Omental fat pad (tissue), 4 donors: ENCODE data around the gene PRDM5. TPM values are rescaled to one million over a fixed set of nuclear protein-coding genes. Genes with fewer than 3 reads are reported as not detected.
A peak's percentile ranks its signal among the peaks of the same experiment; 100 is the strongest.

Source experiments
- ATAC-seq: fragments of 150-250 bp; one replicate; pipeline ENCODE4 v1.9.1; 2016; ENCODE audit warnings: mild to moderate bottlenecking, moderate library complexity; ENCODE audit not compliant: low FRiP score
- DNase-seq: peaks from one replicate; pipeline ENCODE4 v3.0.0-alpha.2; 2019; ENCODE audit warnings: low spot score
- total RNA-seq, 4 donors: library from RNA; depleted of rRNA; stranded (reverse); fragments of >200 nt; gene quantifications; one replicate each; pipeline ENCODE4 v1.1.0, GENCODE V29; 2016
- TF ChIP-seq, protein P1 (sequence below), 3 donors: fragments of 450-650 bp; IDR thresholded peaks; one replicate each; pipeline ENCODE4 v1.5.1; 2016 to 2017; ENCODE audit warnings: antibody characterized with exemption in 3 of 3, mild to moderate bottlenecking in 3 of 3, moderate library complexity in 2 of 3

The PRDM5 gene
- total RNA-seq, 4 donors from 2014 or later = 6.0 to 18.8 (median 12.0) TPM

DNA sequence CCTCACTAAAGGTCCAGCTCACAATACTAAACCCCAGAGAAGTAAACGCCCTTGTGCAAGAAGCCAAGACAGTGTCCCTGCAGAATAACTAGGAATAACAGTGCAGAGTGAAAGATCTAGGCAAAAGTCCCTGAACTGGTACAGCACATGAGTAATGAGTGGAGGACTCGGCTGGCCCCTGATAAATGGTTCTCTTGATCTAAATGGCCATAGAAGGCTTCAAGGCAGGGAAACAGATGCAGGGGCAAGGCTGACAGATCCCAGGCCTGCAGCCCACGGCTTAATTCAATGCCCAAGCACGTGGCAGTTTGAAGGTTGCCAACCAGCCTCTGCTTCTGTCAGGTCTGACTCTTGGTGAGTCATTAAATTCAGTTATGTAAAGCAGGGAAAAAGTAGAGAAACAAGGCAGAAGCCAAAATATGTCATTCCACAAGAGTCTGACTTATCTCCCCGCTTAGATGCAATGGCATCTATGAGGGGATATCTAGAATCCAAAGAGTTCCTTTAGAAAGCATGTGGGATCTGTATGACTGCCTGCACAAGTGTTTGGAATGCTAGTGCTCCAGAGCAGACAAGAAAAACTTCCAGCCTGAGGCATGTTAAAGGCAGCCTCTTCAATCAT is 121.3 kb downstream of the PRDM5 start:
- ATAC-seq = peak; percentile 95
- DNase-seq = no peak
- TF ChIP-seq, protein P1, sequence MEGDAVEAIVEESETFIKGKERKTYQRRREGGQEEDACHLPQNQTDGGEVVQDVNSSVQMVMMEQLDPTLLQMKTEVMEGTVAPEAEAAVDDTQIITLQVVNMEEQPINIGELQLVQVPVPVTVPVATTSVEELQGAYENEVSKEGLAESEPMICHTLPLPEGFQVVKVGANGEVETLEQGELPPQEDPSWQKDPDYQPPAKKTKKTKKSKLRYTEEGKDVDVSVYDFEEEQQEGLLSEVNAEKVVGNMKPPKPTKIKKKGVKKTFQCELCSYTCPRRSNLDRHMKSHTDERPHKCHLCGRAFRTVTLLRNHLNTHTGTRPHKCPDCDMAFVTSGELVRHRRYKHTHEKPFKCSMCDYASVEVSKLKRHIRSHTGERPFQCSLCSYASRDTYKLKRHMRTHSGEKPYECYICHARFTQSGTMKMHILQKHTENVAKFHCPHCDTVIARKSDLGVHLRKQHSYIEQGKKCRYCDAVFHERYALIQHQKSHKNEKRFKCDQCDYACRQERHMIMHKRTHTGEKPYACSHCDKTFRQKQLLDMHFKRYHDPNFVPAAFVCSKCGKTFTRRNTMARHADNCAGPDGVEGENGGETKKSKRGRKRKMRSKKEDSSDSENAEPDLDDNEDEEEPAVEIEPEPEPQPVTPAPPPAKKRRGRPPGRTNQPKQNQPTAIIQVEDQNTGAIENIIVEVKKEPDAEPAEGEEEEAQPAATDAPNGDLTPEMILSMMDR (IDR thresholded peaks at IDR 0.05) = no peak

DNA sequence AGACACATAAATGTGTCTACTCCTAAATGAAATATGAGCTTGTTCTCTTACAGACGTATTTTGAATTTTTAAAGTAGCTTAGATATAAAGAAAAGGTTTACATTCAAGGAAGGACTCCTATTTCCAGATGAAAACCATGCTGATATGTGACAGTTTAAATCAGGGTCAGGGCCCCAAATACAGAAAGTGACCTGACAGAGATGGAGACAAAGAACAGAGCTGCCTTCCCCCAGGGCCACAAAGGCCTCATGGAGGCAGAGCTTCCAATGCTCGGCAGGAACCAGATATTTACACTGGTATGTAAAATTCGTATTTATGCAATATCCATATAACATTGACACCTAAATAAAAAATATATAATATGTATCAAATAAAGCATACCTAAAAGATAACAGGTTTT is 124.0 kb downstream of the PRDM5 start:
- ATAC-seq (no peak), DNase-seq (no peak)
- TF ChIP-seq, protein P1 (IDR thresholded peaks at IDR 0.05) = no peak

DNA sequence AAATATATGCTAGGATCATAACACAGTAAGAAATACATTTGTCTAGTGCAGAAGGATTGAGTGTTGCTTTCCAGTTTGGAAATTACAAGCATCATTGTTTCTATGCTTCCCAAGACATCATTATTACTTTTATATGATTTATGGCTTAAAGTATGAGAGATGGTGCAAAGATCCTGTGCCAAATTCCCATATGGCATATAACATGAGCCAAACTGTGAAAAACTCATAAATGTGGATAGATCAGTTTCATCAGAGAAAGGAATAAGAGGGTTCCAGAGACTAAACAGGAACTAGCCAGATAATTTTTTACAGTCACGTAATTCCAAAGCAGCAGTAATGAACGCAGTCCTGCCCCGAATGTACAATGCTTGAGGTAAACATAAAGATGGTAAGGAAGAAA is 126.3 kb downstream of the PRDM5 start:
- TF ChIP-seq, protein P1 (IDR thresholded peaks at IDR 0.05) = no peak
- ATAC-seq = no peak

DNA sequence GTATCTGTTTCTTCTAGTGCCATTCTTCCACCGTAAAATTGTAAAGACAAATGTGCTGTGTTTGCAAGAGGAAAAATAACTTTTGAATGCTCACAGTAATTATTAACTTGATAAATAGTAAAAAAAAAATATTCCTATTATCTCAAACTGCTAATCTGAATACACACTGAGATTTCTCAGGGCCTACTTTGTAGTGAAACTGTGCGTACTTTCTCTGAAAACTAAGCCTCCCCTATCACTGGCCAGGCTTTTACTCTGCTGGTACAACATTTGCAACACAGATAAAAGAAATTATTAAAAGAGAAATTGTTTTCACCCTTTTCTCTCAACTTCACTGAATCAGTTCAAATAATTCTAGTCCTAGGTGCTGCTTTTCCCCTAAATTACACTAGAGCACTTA is 137.3 kb downstream of the PRDM5 start:
- TF ChIP-seq, protein P1 (IDR thresholded peaks at IDR 0.05) = no peak
- ATAC-seq = no peak

More for the DNA sequence above, 126.3 kb downstream of the PRDM5 start:
- no peak for DNase-seq

DNA sequence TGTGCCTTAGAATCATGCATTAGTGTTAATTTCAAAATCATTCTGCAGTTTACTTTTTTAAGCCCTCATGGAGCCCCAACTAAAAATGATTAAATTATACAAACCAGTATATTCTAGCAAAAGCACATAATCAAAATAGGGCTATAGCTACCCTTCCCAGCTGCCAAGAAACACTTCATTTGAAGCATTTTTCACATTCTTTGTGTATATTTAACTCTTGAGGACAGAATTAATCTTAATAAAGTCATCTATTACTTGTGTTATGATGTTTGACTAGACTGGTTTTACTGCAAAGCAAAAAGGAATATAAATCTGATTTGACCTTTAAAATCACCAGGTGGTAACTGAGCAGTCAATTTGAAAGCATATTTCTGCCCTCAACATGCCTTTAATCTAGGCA is 145.1 kb downstream of the PRDM5 start:
- ATAC-seq = no peak
- TF ChIP-seq, protein P1 (IDR thresholded peaks at IDR 0.05) = no peak

More for the DNA sequence above, 137.3 kb downstream of the PRDM5 start:
- DNase-seq = no peak

DNA sequence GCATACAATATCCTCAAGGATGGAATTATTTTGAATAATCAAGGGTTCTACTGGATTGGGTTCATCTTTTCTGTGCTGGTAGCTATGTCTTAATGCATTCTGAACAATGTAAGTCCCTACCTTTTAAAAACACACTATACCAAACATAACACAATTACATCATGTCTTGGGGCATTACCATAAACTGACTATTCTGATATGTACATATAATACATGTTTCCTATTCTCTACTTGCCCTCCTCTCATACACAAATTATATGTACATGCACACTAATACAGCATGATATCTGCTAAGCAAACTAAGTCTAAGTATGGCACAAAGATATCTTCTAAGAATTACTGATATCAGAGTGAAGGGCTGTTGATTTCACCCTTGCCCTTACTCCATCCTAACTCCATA is 147.1 kb downstream of the PRDM5 start:
- DNase-seq (no peak), ATAC-seq (no peak)
- TF ChIP-seq, protein P1 (IDR thresholded peaks at IDR 0.05) = no peak

More for the DNA sequence above, 145.1 kb downstream of the PRDM5 start:
- DNase-seq = no peak

DNA sequence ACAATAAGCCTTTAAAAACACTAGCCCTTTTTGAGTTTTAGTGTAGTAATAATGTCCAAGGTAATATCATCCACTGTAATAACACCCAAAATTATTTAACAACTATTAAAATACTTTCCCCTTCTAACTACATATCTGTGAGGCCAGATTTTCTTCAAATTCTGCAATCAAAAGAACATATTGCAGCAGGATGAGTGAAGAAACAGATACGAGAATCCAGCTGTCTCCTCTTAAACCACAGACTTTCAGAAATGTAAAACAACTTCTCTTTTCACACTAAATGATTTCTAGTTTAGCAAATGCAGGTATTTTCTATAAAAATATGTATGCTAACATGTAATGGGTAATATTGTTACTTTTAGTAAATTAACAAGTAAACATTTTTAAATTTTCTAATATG is 148.9 kb downstream of the PRDM5 start:
- DNase-seq (no peak), ATAC-seq (no peak)
- TF ChIP-seq, protein P1 (IDR thresholded peaks at IDR 0.05) = no peak
